HEK293 (cell line): ENCODE results near the gene FIS1.

ENCODE experiments used
- IKZF3 ChIP-seq: fragments of 450-650 bp; IDR thresholded peaks from 2 replicates; pipeline ENCODE4 v1.5.0; 2018; ENCODE audit warnings: missing biosample characterization, mild to moderate bottlenecking, missing genetic modification characterization, moderate library complexity
- KLF1 ChIP-seq: fragments of 450-650 bp; formaldehyde crosslinking; IDR thresholded peaks from 2 replicates; pipeline ENCODE4 v1.5.1; 2016; ENCODE audit warnings: missing biosample characterization, missing genetic modification characterization
- KLF17 ChIP-seq: fragments of 450-650 bp; formaldehyde crosslinking; IDR thresholded peaks from 2 replicates; pipeline ENCODE4 v1.5.1; 2016; ENCODE audit warnings: missing biosample characterization, missing genetic modification characterization
- KLF7 ChIP-seq: fragments of 450-650 bp; formaldehyde crosslinking; IDR thresholded peaks from 2 replicates; pipeline ENCODE4 v1.5.1; 2016; ENCODE audit warnings: missing biosample characterization, missing genetic modification characterization, borderline replicate concordance
- SP2 ChIP-seq: fragments of 450-650 bp; formaldehyde crosslinking; IDR thresholded peaks from 2 replicates; pipeline ENCODE4 v1.5.1; 2016; ENCODE audit warnings: missing biosample characterization, missing genetic modification characterization
- TRIM28 ChIP-seq: IDR thresholded peaks from 2 replicates; pipeline ENCODE4 v1.6.1; 2011; ENCODE audit warnings: low read length, control low read depth, borderline replicate concordance
- YY2 ChIP-seq: fragments of 450-650 bp; formaldehyde crosslinking; IDR thresholded peaks from 2 replicates; pipeline ENCODE4 v1.5.1; 2016; ENCODE audit warnings: missing biosample characterization, missing genetic modification characterization
- ZBTB17 ChIP-seq: fragments of 450-650 bp; formaldehyde crosslinking; IDR thresholded peaks from 2 replicates; pipeline ENCODE4 v1.5.1; 2016; ENCODE audit warnings: missing biosample characterization, missing genetic modification characterization
- ZBTB21 ChIP-seq: fragments of 450-650 bp; formaldehyde crosslinking; IDR thresholded peaks from 2 replicates; pipeline ENCODE4 v1.5.1; 2017; ENCODE audit warnings: missing biosample characterization, missing genetic modification characterization
- ZBTB8A ChIP-seq: fragments of 450-650 bp; formaldehyde crosslinking; IDR thresholded peaks from 2 replicates; pipeline ENCODE4 v1.5.1; 2016; ENCODE audit warnings: missing biosample characterization, missing genetic modification characterization
- ZEB2 ChIP-seq: fragments of 450-650 bp; formaldehyde crosslinking; IDR thresholded peaks from 2 replicates; pipeline ENCODE4 v1.5.1; 2016; ENCODE audit warnings: missing biosample characterization, missing genetic modification characterization
- ZFP69B ChIP-seq: fragments of 450-650 bp; formaldehyde crosslinking; IDR thresholded peaks from 2 replicates; pipeline ENCODE4 v1.5.1; 2016; ENCODE audit warnings: missing biosample characterization, missing genetic modification characterization
- ZNF155 ChIP-seq: fragments of 450-650 bp; formaldehyde crosslinking; IDR thresholded peaks from 2 replicates; pipeline ENCODE4 v1.5.1; 2016; ENCODE audit warnings: missing biosample characterization, missing genetic modification characterization
- ZNF2 ChIP-seq: fragments of 450-650 bp; formaldehyde crosslinking; IDR thresholded peaks from 2 replicates; pipeline ENCODE4 v1.5.1; 2016; ENCODE audit warnings: missing biosample characterization, missing genetic modification characterization
- ZNF214 ChIP-seq: fragments of 450-650 bp; formaldehyde crosslinking; IDR thresholded peaks from 2 replicates; pipeline ENCODE4 v1.5.1; 2017; ENCODE audit warnings: missing biosample characterization, mild to moderate bottlenecking, missing genetic modification characterization, borderline replicate concordance
- ZNF341 ChIP-seq: fragments of 450-650 bp; formaldehyde crosslinking; IDR thresholded peaks from 2 replicates; pipeline ENCODE4; 2016; ENCODE audit warnings: low read depth, missing biosample characterization, missing genetic modification characterization
- ZNF433 ChIP-seq: fragments of 450-650 bp; formaldehyde crosslinking; IDR thresholded peaks from 2 replicates; pipeline ENCODE4 v1.5.1; 2016; ENCODE audit warnings: missing biosample characterization, missing genetic modification characterization, low read depth
- ZNF501 ChIP-seq: fragments of 450-650 bp; formaldehyde crosslinking; IDR thresholded peaks from 2 replicates; pipeline ENCODE4 v1.5.1; 2016; ENCODE audit warnings: missing biosample characterization, missing genetic modification characterization
- ZNF548 ChIP-seq: fragments of 450-650 bp; formaldehyde crosslinking; IDR thresholded peaks from 2 replicates; pipeline ENCODE4 v1.5.1; 2016; ENCODE audit warnings: missing biosample characterization, missing genetic modification characterization
- ZNF629 ChIP-seq: fragments of 450-650 bp; formaldehyde crosslinking; IDR thresholded peaks from 2 replicates; pipeline ENCODE4 v1.5.1; 2017; ENCODE audit warnings: missing biosample characterization, missing genetic modification characterization
- ZNF76 ChIP-seq: fragments of 450-650 bp; formaldehyde crosslinking; IDR thresholded peaks from 2 replicates; pipeline ENCODE4; 2016; ENCODE audit warnings: low read depth, missing biosample characterization, missing genetic modification characterization, borderline replicate concordance
- ZNF768 ChIP-seq: fragments of 450-650 bp; formaldehyde crosslinking; IDR thresholded peaks from 2 replicates; pipeline ENCODE4 v1.5.1; 2018; ENCODE audit warnings: missing biosample characterization, mild to moderate bottlenecking, missing genetic modification characterization
- ZXDB ChIP-seq: fragments of 450-650 bp; formaldehyde crosslinking; IDR thresholded peaks from 2 replicates; pipeline ENCODE4 v1.5.1; 2016; ENCODE audit warnings: missing biosample characterization, missing genetic modification characterization
- TF ChIP-seq, protein P1 (sequence below): fragments of 450-650 bp; formaldehyde crosslinking; IDR thresholded peaks from 2 replicates; pipeline ENCODE4 v1.5.1; 2016; ENCODE audit warnings: missing biosample characterization, missing genetic modification characterization
- TF ChIP-seq, protein P2 (sequence below): fragments of 450-650 bp; formaldehyde crosslinking; IDR thresholded peaks from 2 replicates; pipeline ENCODE4 v1.5.1; 2016; ENCODE audit warnings: missing biosample characterization, missing genetic modification characterization
- TF ChIP-seq, protein P3 (sequence below): fragments of 450-650 bp; formaldehyde crosslinking; IDR thresholded peaks from 2 replicates; pipeline ENCODE4 v1.5.1; 2016; ENCODE audit warnings: missing biosample characterization, missing genetic modification characterization
- TF ChIP-seq, protein P4 (sequence below): fragments of 450-650 bp; formaldehyde crosslinking; conservative IDR thresholded peaks from 2 replicates; pipeline ENCODE4 v1.5.1; 2016; ENCODE audit warnings: low read depth, missing biosample characterization, missing genetic modification characterization
- TF ChIP-seq, protein P5 (sequence below): fragments of 450-650 bp; formaldehyde crosslinking; IDR thresholded peaks from 2 replicates; pipeline ENCODE4 v1.5.1; 2017; ENCODE audit warnings: missing biosample characterization, missing genetic modification characterization

Gene FIS1

DNA sequence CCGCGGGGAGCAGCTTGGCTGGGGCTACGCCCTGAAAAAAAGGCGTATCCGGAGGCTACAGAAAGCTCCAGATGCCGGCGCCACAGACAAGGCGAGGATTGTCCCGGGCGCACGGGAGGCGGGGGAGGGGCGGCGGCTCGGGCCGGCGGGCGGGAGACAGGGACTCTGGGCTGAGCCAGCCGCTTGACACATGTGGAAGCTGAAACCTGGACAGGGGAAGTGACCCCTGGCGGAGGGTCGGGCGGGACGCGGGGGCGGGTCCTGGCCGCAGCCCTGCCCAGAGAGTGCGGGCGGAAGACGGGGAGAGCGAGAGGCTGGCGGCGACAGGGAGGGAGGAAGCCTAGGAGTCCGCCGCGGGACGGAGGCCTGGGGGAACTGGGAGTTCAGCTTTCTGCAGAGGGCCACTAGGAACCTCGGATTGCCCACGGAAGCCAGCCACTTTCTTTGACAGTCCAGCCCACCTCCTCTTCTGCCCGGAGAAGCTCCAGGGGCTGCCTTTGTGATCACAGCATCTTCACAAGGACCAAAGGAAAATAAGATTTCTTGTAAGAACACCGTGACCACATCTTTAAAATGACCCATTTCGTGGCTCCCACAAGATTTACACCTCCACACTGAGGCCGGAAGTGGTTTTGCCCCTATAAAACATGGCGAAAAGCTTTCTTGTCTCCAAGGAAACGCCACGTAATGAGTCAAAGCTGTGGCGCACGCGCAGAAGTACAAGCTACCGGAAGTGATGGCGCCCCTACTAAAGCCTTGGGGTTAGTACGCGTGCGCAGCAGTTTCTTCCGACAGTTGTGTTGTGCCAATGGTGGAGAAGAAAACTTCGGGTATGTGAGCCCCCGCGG lies 27.3 kb downstream of the FIS1 start, which contains the start of the genes PLOD3 and ZNHIT1 (continued):
- TF ChIP-seq ZNF155 (tag by site-specific recombination) (no peak), KLF7 (tag by site-specific recombination) (peak; percentile 36; the same call in 1 of the 2 replicates), ZNF341 (tag by site-specific recombination) (peak; percentile 16; the same call in 1 of the 2 replicates), ZBTB21 (tag by site-specific recombination) (no peak), ZNF548 (no peak), KLF1 (tag by site-specific recombination) (peak; percentile 93), ZNF433 (tag by site-specific recombination) (no peak), ZNF629 (peak; percentile 78), ZFP69B (0 out of 2 replicates have a peak, but pooled peaks have one; percentile 13), ZBTB8A (tag by site-specific recombination) (peak; percentile 88), YY2 (peak; percentile 12; the same call in 1 of the 2 replicates), TRIM28 (no peak), SP2 (tag by site-specific recombination) (peak; percentile 92), ZNF768 (tag by site-specific recombination) (no peak), ZXDB (tag by site-specific recombination) (peak; percentile 28; the same call in 1 of the 2 replicates), ZNF501 (tag by site-specific recombination) (peak; percentile 69; the same call in 1 of the 2 replicates), IKZF3 (tag by site-specific recombination) (peak; percentile 56; the same call in 1 of the 2 replicates), ZNF76 (tag by site-specific recombination) (peak; percentile 80; the same call in 1 of the 2 replicates), ZNF214 (tag by site-specific recombination) (no peak), ZEB2 (tag by site-specific recombination) (peak; percentile 46; the same call in 1 of the 2 replicates), KLF17 (peak; percentile 21; the same call in 1 of the 2 replicates), ZBTB17 (tag by site-specific recombination) (no peak; the same call in none of the 2 replicates), ZNF2 (tag by site-specific recombination) (peak; percentile 53)
- TF ChIP-seq, protein P1, sequence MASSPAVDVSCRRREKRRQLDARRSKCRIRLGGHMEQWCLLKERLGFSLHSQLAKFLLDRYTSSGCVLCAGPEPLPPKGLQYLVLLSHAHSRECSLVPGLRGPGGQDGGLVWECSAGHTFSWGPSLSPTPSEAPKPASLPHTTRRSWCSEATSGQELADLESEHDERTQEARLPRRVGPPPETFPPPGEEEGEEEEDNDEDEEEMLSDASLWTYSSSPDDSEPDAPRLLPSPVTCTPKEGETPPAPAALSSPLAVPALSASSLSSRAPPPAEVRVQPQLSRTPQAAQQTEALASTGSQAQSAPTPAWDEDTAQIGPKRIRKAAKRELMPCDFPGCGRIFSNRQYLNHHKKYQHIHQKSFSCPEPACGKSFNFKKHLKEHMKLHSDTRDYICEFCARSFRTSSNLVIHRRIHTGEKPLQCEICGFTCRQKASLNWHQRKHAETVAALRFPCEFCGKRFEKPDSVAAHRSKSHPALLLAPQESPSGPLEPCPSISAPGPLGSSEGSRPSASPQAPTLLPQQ (tag by site-specific recombination): peak; percentile 28; the same call in 1 of the 2 replicates
- TF ChIP-seq, protein P2, sequence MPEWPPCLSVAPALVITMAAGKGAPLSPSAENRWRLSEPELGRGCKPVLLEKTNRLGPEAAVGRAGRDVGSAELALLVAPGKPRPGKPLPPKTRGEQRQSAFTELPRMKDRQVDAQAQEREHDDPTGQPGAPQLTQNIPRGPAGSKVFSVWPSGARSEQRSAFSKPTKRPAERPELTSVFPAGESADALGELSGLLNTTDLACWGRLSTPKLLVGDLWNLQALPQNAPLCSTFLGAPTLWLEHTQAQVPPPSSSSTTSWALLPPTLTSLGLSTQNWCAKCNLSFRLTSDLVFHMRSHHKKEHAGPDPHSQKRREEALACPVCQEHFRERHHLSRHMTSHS (tag by site-specific recombination): no peak
- TF ChIP-seq, protein P3, sequence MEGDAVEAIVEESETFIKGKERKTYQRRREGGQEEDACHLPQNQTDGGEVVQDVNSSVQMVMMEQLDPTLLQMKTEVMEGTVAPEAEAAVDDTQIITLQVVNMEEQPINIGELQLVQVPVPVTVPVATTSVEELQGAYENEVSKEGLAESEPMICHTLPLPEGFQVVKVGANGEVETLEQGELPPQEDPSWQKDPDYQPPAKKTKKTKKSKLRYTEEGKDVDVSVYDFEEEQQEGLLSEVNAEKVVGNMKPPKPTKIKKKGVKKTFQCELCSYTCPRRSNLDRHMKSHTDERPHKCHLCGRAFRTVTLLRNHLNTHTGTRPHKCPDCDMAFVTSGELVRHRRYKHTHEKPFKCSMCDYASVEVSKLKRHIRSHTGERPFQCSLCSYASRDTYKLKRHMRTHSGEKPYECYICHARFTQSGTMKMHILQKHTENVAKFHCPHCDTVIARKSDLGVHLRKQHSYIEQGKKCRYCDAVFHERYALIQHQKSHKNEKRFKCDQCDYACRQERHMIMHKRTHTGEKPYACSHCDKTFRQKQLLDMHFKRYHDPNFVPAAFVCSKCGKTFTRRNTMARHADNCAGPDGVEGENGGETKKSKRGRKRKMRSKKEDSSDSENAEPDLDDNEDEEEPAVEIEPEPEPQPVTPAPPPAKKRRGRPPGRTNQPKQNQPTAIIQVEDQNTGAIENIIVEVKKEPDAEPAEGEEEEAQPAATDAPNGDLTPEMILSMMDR: peak; percentile 63; the same call in 1 of the 2 replicates
- TF ChIP-seq, protein P4, sequence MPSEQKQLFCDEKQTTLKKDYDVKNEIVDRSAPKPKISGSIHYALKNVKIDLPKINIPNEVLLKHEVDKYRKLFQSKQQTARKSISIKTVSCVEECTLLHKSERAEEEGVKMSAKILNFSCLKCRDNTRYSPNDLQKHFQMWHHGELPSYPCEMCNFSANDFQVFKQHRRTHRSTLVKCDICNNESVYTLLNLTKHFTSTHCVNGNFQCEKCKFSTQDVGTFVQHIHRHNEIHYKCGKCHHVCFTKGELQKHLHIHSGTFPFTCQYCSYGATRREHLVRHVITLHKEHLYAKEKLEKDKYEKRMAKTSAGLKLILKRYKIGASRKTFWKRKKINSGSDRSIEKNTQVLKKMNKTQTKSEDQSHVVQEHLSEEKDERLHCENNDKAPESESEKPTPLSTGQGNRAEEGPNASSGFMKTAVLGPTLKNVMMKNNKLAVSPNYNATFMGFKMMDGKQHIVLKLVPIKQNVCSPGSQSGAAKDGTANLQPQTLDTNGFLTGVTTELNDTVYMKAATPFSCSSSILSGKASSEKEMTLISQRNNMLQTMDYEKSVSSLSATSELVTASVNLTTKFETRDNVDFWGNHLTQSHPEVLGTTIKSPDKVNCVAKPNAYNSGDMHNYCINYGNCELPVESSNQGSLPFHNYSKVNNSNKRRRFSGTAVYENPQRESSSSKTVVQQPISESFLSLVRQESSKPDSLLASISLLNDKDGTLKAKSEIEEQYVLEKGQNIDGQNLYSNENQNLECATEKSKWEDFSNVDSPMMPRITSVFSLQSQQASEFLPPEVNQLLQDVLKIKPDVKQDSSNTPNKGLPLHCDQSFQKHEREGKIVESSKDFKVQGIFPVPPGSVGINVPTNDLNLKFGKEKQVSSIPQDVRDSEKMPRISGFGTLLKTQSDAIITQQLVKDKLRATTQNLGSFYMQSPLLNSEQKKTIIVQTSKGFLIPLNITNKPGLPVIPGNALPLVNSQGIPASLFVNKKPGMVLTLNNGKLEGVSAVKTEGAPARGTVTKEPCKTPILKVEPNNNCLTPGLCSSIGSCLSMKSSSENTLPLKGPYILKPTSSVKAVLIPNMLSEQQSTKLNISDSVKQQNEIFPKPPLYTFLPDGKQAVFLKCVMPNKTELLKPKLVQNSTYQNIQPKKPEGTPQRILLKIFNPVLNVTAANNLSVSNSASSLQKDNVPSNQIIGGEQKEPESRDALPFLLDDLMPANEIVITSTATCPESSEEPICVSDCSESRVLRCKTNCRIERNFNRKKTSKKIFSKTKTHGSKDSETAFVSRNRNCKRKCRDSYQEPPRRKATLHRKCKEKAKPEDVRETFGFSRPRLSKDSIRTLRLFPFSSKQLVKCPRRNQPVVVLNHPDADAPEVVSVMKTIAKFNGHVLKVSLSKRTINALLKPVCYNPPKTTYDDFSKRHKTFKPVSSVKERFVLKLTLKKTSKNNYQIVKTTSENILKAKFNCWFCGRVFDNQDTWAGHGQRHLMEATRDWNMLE (tag by site-specific recombination): 0 out of 2 replicates have a peak, but pooled peaks have one; percentile 26
- TF ChIP-seq, protein P5, sequence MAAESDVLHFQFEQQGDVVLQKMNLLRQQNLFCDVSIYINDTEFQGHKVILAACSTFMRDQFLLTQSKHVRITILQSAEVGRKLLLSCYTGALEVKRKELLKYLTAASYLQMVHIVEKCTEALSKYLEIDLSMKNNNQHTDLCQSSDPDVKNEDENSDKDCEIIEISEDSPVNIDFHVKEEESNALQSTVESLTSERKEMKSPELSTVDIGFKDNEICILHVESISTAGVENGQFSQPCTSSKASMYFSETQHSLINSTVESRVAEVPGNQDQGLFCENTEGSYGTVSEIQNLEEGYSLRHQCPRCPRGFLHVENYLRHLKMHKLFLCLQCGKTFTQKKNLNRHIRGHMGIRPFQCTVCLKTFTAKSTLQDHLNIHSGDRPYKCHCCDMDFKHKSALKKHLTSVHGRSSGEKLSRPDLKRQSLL (tag by site-specific recombination): no peak
